ENCODE data around the gene MPG. TPM values are rescaled to one million over a fixed set of nuclear protein-coding genes. Genes with fewer than 3 reads are reported as not detected.
"Not testable (repeated sequence)": the region's sequence is repeated elsewhere in the genome, so short reads cannot be mapped to it uniquely, and the experiment has no call there.

Gene MPG
- total RNA-seq, 1 donor from 2014 or later: 31.2 TPM

DNA sequence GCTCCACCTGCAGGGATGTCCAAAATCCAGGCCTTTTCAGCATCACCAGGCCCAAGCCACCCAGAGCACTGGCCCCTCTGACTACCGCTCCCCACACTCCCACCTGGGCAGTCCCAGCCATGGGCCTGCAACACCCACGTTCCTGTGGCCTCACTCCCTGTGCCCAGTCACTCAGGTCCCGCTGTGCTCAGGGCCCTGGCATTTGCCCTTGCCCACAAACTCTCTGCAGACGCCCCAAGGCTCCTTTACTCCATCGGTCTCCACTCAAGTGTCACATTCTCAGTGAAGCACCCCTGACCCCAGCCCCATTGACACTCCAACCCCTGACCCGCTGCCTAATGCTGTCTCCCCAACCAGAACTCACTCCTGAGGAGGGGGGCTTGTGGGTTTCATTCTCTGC, 23.6 kb downstream of the MPG start:
- DNase-seq (no peak), ATAC-seq (no peak)
- intact Hi-C loops (cut with micrococcal nuclease): no loop called here

DNA sequence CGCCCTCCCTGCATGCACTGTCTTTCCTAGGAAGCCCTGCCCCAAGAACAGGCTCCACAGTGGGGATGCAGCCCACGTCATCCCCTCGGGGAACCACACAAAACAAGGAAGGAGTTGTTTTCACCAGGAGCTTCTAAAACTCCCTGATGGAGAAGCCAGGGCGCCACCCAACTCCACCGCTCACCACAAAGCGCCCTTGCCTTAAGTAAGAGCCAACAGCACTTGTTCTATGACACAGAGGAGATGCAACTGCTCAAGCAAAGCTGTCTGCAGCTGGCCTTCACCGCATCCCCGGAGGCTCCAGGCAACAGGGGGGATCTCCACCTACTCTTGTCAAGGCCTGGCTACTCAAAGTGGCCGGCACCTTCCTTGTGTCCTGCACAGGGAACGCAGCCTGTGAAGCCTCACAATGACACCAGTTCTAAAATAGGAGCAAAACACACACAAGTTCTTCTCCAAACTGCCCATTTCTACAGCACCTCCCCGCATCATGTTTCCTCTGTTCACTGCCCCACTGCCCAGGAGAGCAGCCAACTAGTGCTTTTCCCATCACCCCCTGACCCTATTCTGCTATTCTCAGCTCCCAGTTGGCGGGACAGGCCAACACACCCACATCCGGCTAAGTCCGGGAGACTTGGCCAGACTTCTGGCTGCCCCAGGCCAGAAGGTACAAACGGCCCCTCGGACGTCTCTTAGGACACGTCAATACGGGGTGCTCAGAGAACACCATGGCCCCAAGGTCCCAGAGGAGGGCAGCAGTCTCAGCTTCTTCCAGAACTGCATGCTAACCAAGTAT, 24.2 kb downstream of the MPG start:
- intact Hi-C loops (cut with micrococcal nuclease): no loop called here
- ATAC-seq: peak; percentile 78
- peak; percentile 80 for DNase-seq

DNA sequence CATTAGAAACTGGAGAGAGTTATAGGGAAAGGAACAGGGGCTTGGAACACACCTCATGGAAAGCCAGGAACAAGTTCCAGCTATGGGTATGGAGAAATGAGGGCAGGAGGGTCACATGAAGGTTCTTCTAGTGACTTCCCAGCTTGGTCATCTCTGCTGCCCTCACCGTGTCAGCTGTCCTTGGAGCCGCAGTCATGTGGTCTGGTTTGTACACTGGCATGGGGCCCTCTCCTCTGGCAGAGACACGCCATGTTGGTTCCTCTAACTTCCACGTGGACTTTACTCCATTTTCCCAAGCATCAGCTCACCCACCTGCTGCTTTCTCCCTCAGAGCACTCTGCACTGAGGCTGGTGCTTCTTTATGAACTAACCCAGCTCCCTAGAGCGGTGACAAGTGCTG, 26.3 kb downstream of the MPG start:
- intact Hi-C loops (cut with micrococcal nuclease): no loop called here
- ATAC-seq (no peak), DNase-seq (no peak)

DNA sequence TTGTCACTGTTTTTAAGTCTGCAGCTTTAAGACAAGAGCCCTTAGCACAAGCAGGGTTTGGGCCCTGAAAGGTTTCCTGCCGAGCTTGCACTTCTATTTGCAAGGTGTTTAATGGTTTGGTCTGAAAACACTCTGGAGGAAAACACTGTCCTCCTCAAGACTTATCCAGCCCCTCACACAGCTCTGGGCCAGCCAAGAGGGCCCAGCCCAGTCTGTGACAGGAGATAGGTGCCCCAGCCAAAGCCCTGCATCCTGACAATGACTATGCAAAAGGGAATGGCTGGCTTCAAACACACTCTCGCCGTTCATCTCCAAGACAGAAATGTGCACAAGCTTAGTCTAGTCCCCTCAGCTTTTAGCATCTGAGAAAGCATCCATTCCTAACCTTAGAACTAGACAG, 26.9 kb downstream of the MPG start:
- intact Hi-C loops (cut with micrococcal nuclease): loop anchor here (5.0 kb wide), 1 partner anchor 77 kb away; the partner anchor contains the start of gene HBQ1
- DNase-seq (no peak), ATAC-seq (no peak)

DNA sequence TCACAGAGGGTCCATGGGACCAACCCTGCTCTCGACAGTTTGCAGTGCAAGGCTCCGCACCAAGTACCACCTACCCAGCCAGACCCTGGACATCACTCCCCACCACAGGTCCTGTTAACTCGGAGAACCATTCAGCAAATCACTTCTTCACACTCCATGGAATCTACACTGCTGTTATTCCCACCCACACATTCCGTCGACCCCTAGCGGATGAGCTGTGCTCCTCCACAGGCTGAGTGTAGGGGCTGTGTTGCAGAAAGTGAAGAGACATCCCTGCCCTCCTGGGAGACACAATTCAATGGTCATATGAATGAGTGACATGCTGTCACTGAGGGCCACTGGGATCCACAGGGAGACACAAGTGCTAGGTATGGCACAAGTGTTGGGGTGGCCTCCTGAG, 27.5 kb downstream of the MPG start:
- intact Hi-C loops (cut with micrococcal nuclease): loop anchor here (5.0 kb wide), 1 partner anchor 77 kb away; the partner anchor contains the start of gene HBQ1
- DNase-seq (no peak), ATAC-seq (no peak)

DNA sequence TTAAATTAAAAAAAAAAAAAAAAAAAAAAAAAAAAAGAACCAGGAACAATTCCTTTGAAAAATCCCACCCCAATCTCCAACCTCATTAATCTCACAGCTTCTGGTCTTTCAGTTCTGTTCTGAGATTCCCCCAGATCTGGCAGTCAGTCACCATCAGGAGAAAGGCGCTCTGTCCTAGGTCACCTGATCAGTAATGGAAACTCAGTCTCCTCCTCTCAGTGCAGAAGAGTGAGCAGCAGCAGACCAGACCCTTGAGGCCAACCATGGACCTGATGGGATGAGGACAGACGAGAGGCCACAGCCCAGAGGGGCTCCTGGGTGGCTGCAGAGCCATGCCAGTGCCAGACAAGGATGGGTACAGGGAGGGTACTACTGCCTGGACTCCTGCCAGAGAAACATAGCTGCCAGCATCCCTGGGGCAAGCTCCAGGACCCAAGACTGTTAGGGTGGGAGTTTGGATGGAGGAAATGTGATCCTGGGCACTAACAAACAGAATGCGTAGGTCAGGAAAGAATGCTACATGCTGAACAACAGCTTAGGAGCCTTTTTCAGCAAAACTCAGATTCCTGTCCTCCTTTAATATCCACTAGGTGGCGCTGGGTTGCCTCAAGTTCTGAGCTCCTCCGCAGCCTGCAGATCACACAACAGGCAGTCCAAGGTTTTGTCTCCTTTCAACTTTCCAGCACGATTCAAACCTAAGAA, 28.7 kb downstream of the MPG start:
- intact Hi-C loops (cut with micrococcal nuclease): loop anchor here (5.0 kb wide), 1 partner anchor 76 kb away; the partner anchor contains the start of gene HBQ1
- DNase-seq: no peak
- ATAC-seq: peak; percentile 23

DNA sequence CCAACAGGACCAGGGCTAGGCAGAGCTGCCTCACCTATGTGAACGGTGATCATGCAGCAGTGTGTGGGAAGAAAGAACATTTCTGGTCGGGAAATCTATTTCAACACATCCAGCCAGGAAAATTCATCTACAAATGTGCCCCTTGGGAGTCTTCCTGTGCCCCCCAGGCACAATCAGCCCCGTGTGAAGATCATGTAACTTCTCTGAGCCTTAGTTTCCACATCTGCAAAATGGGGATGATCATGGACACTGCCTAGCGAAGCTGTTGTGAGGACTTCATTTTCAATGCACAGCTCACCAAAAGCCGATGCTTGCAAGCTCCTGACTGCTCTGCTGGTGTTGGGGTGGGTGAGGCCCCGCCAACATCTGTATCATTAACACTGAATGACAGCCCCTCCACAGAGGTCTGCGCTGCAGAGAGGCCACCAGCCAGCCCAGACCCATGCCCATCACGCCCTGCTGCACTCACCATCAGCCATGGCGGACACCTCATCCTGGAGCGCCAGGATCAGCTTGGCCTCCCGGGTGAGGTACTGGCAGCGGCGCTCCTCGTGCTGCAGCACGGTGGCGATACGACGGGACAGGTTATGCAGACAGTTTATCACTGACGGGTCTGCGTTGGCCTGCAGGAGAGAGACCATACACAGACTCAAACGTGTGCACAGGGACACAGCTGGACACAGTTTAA, 34.3 kb downstream of the MPG start:
- DNase-seq (no peak), ATAC-seq (no peak)
- intact Hi-C loops (cut with micrococcal nuclease): no loop called here

DNA sequence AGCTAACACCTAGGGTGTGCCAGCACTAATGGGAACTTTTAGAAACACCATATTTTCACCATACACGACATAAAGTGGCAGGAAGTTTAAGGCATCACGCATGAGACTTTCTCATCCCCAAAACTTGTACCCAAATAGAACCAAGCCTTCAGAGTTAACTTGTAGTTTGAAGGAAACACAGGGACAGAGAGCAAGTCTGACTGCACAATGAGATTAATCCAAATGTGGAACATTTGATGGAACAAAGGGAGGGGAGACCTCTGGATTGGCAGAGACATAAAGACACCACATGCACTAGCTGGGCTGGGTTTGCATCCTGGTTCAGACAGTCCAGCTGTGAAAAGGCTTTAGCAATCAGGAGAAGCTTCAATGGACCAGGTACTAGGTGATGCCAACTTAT, 36.3 kb downstream of the MPG start:
- DNase-seq (no peak), ATAC-seq (no peak)
- intact Hi-C loops (cut with micrococcal nuclease): no loop called here

DNA sequence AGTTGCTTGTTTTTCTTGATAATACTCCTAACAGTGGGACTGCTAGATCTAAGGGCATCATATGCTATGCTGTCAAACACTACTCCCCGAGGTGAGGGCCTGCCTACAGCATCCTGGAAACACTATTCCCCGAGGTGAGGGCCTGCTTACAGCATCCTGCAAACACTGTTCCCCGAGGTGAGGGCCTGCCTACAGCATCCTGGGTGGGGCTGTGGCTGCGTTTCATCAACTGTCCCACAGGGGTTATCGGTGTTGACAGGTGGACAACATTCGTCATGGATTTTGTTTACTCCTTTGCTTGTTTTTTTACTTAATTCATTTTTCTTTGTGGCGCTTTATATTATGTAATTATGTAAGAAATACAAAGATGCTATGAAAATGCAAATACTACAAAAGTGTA, 38.0 kb downstream of the MPG start:
- DNase-seq: no peak
- intact Hi-C loops (cut with micrococcal nuclease): no loop called here
- no peak for ATAC-seq

DNA sequence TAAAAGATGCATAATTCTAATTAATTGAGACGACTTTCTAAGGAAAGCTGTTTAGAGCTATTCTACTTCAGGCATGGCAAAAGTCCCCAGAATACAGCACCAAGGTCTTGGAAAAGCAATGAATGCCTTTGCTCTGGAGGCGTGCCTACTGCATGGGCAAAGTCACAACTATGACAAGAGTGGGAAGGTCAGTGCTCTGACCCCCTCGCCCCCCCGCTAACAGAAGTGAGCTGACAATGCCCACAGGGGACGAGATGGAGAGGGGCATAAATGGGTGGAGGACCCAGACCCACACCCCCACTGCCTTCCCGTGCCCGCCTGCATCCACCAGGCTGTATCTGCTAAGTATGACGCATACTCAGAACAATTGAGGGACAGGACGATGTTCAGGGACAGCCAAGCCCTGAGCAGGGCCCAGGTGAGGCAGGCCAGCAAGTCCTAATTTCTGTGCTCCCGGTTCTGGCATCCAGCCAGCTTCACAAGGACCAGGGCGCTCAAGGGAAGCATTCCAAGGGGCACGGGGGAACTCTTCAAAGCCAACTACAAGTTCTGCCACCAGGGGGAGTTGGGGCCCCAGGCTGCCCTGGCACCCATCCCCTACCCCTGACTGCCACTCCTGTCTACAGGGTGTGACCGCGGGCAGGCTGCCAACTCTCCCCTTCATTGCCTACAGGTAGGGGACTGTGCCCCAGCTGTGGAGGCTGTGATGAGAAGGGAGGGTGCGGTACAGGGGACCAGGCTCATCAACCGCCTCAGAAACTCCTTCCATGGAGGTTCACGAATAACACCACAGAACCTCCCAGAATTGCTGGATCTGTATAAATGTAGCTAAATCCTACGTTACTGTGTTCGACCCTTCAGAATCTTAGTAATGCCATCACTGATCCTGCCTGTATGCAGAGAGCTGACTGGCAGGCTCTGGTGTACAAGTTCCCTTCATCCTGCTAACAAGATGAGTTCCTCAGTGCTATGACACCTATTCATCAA, 39.6 kb downstream of the MPG start:
- intact Hi-C loops (cut with micrococcal nuclease): no loop called here
- ATAC-seq: peak; percentile 68
- DNase-seq: peak; percentile 72

DNA sequence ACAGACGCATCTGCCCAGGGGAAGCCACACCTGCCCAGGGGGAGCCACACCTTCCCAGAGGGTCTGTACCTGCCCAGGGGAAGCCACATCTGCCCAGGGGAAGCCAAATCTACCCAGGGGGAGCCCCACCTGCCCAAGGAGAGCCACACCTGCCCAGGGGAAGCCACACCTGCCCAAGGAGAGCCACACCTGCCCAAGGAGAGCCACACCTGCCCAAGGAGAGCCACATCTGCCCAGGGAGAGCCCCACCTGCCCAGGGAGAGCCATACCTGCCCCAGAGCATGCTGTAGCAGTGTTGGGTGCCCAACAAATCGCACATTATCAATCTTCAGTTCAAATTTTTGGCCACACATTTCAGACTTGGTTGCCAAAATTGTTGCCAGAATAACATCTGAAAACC, 40.8 kb downstream of the MPG start:
- DNase-seq (no peak), ATAC-seq (no peak)
- intact Hi-C loops (cut with micrococcal nuclease): no loop called here

DNA sequence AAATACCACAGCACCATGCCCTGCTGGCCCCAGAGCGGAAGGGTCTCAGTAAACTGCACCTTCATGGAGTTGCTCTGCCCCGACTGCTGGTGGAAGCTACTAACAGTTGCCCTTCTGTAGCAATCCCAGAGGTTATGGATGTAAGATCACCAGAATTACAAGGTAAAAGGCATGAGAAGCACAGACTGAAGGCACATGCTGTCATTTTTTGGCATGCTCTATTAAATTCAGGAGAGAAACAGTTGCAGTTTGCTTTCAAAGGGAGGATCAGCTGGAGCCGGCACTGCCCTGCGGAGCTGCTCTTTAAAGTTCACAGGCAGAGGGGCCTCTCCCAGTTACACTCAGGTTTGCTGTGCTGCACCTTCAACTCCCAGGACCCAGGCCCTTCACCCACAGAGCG, 41.3 kb downstream of the MPG start:
- DNase-seq (no peak), ATAC-seq (no peak)
- intact Hi-C loops (cut with micrococcal nuclease): no loop called here

DNA sequence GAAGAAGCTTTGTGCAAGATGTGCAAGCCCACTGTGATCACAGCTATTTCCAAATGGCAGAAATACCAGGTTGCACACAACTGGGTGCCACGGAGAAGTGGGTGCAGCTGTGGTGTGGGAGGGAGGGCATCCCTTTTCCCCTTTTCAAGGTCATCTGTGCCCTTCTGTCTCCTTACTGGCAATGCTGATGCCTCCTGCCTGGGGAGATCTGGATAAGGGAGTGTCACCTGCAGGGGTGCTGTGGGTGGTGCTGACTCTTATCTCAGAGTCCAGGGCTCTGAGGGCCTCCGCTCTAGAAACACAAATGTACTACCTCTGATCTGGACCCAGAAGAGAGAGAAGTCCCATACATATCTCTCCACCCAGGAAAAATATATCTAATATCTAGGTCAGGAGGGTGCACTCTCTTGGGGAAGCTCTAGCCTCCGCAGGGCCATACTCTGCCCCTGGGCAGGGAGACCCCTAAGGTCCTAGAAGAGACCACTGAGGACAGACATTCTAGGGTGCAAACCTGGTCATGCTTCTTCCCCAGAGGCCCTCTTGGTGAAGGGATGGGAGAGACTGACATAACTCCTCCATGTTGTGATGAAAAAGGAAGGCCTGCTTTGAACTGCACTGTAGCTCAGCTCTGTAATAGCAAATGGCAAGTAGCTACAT, 41.9 kb downstream of the MPG start:
- DNase-seq: no peak
- intact Hi-C loops (cut with micrococcal nuclease): no loop called here
- ATAC-seq: no peak

DNA sequence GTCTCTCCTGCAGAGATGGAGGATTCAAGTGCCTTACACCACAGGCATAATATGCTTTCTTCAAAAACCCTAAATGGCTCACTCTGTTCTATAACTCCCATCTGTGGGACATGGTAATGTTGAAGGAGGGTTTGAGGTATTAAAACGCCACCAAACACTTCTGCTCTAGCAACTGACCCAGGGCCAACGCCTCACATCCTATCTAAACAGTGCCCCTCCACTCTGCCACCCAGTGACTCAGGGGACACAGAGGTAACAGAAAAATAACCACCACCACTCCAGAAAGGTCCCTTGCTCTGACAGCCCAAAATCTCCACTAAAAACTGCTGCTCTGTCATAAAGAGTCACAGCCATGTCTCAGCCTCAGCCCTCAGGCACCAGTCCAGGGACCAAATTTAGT, 42.7 kb downstream of the MPG start:
- intact Hi-C loops (cut with micrococcal nuclease): no loop called here
- ATAC-seq: no peak

DNA sequence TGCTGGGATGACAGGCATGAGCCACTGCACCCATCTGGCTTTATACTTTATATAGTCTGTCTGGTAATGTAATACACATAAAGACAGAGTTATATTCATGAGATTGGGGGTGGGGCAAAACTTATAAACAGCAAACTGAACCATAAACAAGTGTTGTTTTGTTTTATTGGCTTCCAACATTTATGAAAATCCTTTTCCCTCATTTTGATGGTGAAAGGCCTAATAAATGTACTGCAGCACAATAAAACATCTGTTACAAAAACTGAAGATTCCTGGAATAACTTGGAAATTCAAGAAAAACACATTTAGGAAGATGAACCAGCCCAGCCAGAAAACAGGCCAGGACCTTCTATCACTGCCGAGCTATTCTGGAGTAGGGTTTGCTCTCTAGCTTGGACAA, 44.3 kb downstream of the MPG start:
- intact Hi-C loops (cut with micrococcal nuclease): no loop called here
- no peak for DNase-seq
- ATAC-seq: no peak

More for the DNA sequence above, 42.7 kb downstream of the MPG start:
- DNase-seq: no peak

DNA sequence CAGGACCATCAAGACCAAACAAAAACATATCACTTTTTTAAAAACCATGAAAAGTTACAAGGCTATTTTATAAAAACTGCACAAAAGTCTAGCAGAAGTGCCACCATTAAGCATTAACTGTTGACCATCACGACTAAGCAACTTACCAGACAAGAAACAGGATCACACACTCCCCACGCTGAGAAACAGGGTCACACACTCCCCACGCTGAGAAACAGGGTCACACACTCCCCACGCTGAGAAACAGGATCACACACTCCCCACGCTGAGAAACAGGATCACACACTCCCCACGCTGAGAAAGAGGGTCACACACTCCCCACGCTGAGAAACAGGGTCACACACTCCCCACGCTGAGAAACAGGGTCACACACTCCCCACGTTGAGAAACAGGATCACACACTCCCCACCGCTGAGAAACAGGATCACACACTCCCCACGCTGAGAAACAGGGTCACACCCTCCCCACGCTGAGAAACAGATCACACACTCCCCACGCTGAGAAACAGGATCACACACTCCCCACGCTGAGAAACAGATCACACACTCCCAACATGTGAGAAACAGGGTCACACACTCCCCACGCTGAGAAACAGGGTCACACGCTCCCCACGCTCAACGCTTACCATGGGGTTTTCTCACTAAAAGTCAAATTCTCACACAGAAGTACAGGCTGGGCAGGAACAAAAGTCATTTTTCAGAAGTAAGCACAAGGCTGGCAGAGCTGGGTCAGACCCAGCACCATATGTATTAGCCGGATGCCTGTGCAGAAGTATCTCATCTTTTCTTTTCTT, 45.7 kb downstream of the MPG start:
- ATAC-seq; DNase-seq; intact Hi-C loops (cut with micrococcal nuclease): not testable (repeated sequence)

DNA sequence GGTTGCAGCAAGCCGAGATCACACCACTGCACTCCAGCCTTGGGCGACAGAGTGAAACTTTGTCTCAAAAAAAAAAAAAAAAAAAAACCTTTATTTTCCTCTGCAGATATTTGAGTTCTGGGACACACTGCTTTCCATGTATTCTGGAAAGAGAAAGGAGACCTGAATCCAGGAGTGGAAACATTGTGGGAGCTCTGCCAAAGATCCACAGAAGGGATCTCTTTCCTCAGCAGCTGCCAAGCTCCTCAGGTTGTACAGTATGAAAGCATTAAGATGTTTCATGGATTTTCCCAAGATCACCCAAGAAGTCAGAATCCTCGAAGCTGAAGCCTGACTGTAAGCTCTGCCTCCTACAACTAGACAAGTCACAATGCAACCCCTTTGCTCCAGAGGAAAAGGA, 47.0 kb downstream of the MPG start:
- intact Hi-C loops (cut with micrococcal nuclease): no loop called here
- DNase-seq (no peak), ATAC-seq (no peak)

DNA sequence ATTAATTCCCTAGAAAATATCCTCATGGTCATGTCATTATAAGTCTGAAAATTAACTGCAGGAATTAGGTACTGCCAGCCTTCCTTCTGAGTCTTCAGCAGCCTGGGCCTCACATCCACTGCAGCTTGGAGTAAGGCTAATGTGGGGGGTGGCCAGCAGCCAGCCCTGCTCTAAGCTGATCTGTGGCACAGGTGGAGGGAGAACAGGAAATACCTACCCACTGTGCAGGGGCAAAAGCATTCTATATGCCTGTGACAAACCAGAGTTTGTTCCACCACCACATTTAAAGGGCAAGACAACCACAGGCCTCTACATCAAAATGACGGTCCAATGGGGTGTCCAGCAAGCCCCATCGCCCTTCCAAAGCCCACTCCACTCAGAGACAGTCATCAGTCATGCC, 51.0 kb downstream of the MPG start:
- no peak for ATAC-seq
- DNase-seq: no peak
- intact Hi-C loops (cut with micrococcal nuclease): no loop called here
